Stomach (tissue), 9 donors: ENCODE measurements around the gene ADD1. TPM values are rescaled to one million over a fixed set of nuclear protein-coding genes. Genes with fewer than 3 reads are reported as not detected.

Experiments
- DNase-seq, 2 donors: peaks; one replicate each; pipeline versions ENCODE4 v3.0.0 to v3.0.0-alpha.2; 2013 to 2019
- H3K27ac ChIP-seq, 5 donors: fragments of 200-600 bp in 4 of 5; sonication (generic) in 4 of 5; one replicate each; pipeline ENCODE4 v1.5.1; 2013 to 2019; ENCODE audit warnings: mild to moderate bottlenecking in 1 of 5, moderate library complexity in 1 of 5
- H3K27me3 ChIP-seq, 3 donors: fragments of 200-600 bp; sonication (generic); one replicate each; pipeline ENCODE4 v1.5.1; 2017 to 2019; ENCODE audit warnings: mixed run types in 1 of 3
- H3K36me3 ChIP-seq, 4 donors: fragments of 200-600 bp; sonication (generic); 1 replicate in 3 of 4; 2 replicates in 1 of 4; pipeline ENCODE4 v1.5.1; 2016 to 2019
- H3K4me1 ChIP-seq, 4 donors: fragments of 200-600 bp; sonication (generic); one replicate each; pipeline ENCODE4 v1.5.1; 2016 to 2019
- H3K4me3 ChIP-seq, 4 donors: fragments of 200-600 bp; sonication (generic) in 3 of 4; one replicate each; pipeline ENCODE4 v1.5.1; 2016 to 2019; ENCODE audit warnings: mild to moderate bottlenecking in 1 of 4
- H3K9me3 ChIP-seq, 4 donors: fragments of 200-600 bp; sonication (generic); one replicate each; pipeline ENCODE4 v1.5.1; 2016 to 2019
- EP300 ChIP-seq: sonication (generic); formaldehyde crosslinking; IDR thresholded peaks from one replicate; pipeline ENCODE4 v1.6.1; 2017; ENCODE audit warnings: antibody characterized with exemption
- POLR2A ChIP-seq, 4 donors: fragments of 450-650 bp; IDR thresholded peaks; one replicate each; pipeline ENCODE4 v1.6.1; 2016; ENCODE audit warnings: antibody characterized with exemption in 4 of 4, control low read depth in 2 of 4, mild to moderate bottlenecking in 1 of 4, moderate library complexity in 1 of 4
- POLR2AphosphoS5 ChIP-seq, 3 donors: sonication (generic); formaldehyde crosslinking; IDR thresholded peaks; one replicate each; pipeline ENCODE4 v1.6.1; 2016; ENCODE audit warnings: antibody characterized with exemption in 3 of 3
- WGBS, 5 donors: extraction: QIAGEN DNeasy Blood & Tissue Kit in 3 of 5; methylation state at CpG; one replicate each; pipeline versions ENCODE4 v1.1.5 to v1.1.7; 2013 to 2018; 5-methylcytosine and 5-hydroxymethylcytosine counted together
- intact Hi-C: fragments of 100-400 bp; cut with DNase I; formaldehyde crosslinking; loops from one replicate; pipeline ENCODE4 v1.15.1; 2023; ENCODE audit warnings: low total_unique reads
- polyA plus RNA-seq, 3 donors: library from polyadenylated mRNA; stranded (reverse); fragments of 200-250 nt; gene quantifications; one replicate each; pipeline ENCODE4 v1.2.3, GENCODE V29; 2013
- total RNA-seq, 5 donors: library from RNA; depleted of rRNA; stranded (reverse); fragments of >200 nt; gene quantifications; one replicate each; pipeline versions ENCODE4 v1.1.0 to v1.2.3, GENCODE V29; 2014 to 2016
- TF ChIP-seq, protein P1 (sequence below), 7 experiments: fragments of 450-650 bp in 4 of 7; fragments of 200-600 bp in 3 of 7; sonication (generic) in 3 of 7; IDR thresholded peaks; one replicate each; pipeline ENCODE4 v1.5.1; 2016 to 2019; ENCODE audit warnings: antibody characterized with exemption in 7 of 7, control low read depth in 2 of 7, mild to moderate bottlenecking in 1 of 7
- donor health status: healthy with polysubstance abuse.
- donor health status: Bipolar disorder and iron deficiency.
- donor health status: healthy.

ADD1 gene
- total and polyA plus RNA-seq, 8 donors = 103 to 1,174 (median 207) TPM

DNA sequence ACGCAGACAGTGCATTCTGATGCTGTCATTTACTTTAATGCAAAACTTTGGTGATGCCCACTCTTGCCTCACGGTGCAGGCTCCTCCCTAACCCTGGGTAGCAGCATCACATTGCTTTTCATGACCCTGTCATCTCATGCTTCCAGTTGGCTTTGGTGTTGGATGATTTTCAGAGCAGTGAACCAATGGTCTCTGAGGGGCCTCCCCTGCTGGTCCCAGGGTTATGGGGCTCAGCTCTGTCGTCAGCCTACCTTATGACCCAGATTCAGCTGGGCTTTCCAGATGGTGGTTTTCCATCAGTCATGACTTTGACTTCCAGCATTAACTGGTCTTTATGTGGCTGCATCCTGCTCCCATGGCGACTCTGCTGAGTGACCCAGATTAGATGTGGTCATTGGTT, 63.6 kb downstream of the ADD1 start:
- H3K4me1 ChIP-seq = peaks cover 23 to 49% (median 39%) of the 10 kb centered on the region in 4 donors
- no peak for DNase-seq
- intact Hi-C loops = no loop called here
- TF ChIP-seq, protein P1, sequence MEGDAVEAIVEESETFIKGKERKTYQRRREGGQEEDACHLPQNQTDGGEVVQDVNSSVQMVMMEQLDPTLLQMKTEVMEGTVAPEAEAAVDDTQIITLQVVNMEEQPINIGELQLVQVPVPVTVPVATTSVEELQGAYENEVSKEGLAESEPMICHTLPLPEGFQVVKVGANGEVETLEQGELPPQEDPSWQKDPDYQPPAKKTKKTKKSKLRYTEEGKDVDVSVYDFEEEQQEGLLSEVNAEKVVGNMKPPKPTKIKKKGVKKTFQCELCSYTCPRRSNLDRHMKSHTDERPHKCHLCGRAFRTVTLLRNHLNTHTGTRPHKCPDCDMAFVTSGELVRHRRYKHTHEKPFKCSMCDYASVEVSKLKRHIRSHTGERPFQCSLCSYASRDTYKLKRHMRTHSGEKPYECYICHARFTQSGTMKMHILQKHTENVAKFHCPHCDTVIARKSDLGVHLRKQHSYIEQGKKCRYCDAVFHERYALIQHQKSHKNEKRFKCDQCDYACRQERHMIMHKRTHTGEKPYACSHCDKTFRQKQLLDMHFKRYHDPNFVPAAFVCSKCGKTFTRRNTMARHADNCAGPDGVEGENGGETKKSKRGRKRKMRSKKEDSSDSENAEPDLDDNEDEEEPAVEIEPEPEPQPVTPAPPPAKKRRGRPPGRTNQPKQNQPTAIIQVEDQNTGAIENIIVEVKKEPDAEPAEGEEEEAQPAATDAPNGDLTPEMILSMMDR (IDR thresholded peaks at IDR 0.05) = no peak
- TF ChIP-seq POLR2AphosphoS5 (IDR thresholded peaks at IDR 0.05) (no peak), EP300 (no peak), POLR2A (IDR thresholded peaks at IDR 0.05) (no peak)
- H3K27ac ChIP-seq = peak overlapping the region; percentile 13 to 48 (median 26)
- peaks cover 52 to 100% (median 99%) of the 10 kb centered on the region in 4 donors for H3K36me3 ChIP-seq
- no peaks in the 10 kb centered on the region for H3K27me3 ChIP-seq
- no peaks in the 10 kb centered on the region for H3K9me3 ChIP-seq
- WGBS, 5 donors = 67 to 79% (median 73%) methylated on average over 4 of the region's 4 CpGs
- no peak overlapping the region for H3K4me3 ChIP-seq

DNA sequence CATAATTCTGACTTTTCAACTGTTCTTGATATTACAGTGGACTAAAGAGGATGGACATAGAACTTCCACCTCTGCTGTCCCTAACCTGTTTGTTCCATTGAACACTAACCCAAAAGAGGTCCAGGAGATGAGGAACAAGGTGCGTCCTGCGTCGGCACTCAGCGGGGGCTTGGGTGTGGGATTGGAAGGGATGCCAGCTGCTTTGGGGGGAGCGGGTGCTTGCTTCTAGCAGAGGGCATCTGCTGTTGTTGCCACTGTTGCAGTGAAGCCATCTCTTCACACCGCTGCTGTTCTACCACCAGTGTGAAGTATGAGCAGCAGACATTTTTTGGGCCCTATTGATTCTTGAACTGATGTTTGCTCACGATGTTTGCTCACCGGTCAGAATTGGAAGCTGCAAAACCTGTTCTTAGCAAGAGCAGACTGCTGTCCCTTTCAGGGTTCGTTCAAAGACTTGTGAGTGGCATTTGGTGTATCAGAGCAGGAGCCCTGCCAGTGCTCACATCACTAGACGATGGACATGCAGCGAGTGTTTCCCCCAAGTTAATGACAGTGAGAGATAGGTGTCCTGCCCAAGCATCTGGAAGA, 64.2 kb downstream of the ADD1 start:
- TF ChIP-seq POLR2AphosphoS5 (IDR thresholded peaks at IDR 0.05) = peak in 1 of 3 donors; percentile 82
- TF ChIP-seq EP300 = no peak
- TF ChIP-seq, protein P1 (IDR thresholded peaks at IDR 0.05) = no peak
- TF ChIP-seq POLR2A (IDR thresholded peaks at IDR 0.05) = no peak
- WGBS, 5 donors = 35 to 55% (median 42%) methylated on average over 8 to 11 of the region's 11 CpGs
- peaks cover 56 to 100% (median 99%) of the 10 kb centered on the region in 4 donors for H3K36me3 ChIP-seq
- peak; percentile 67 to 90 for DNase-seq
- peak overlapping the region; percentile 21 to 48 (median 40) for H3K27ac ChIP-seq
- H3K9me3 ChIP-seq = no peaks in the 10 kb centered on the region
- intact Hi-C loops = no loop called here
- H3K4me1 ChIP-seq = peaks cover 23 to 44% (median 37%) of the 10 kb centered on the region in 4 donors
- no peak overlapping the region for H3K4me3 ChIP-seq
- no peaks in the 10 kb centered on the region for H3K27me3 ChIP-seq

DNA sequence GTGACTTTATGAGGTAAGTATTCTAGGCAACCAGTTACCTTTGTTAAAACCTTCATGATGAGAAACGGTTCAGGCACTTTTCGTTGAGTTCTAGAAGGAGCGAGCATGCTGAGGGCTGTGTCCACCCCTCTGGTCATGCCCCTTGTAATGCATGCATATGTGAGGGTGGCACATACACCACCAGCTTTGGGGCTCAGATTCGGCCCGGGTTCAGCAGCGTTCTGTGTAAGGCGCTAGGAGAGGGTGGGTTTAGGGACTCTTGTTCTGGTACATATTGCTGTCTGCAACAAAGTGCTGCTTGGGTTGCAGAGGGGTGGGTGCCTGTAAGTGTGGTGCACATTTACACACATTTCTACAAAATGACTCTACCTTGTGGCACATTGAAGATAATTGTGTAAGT, 65.0 kb downstream of the ADD1 start:
- no peaks in the 10 kb centered on the region for H3K27me3 ChIP-seq
- H3K9me3 ChIP-seq = no peaks in the 10 kb centered on the region
- H3K27ac ChIP-seq = peak overlapping the region in 1 of 5 donors; percentile 40
- 78 to 89% (median 83%) methylated on average over 7 of the region's 7 CpGs for WGBS, 5 donors
- DNase-seq = no peak
- no peak overlapping the region for H3K4me3 ChIP-seq
- TF ChIP-seq EP300 = no peak
- TF ChIP-seq, protein P1 (IDR thresholded peaks at IDR 0.05) = no peak
- no peak for TF ChIP-seq POLR2A (IDR thresholded peaks at IDR 0.05)
- TF ChIP-seq POLR2AphosphoS5 (IDR thresholded peaks at IDR 0.05) = no peak
- peaks cover 64 to 100% (median 99%) of the 10 kb centered on the region in 4 donors for H3K36me3 ChIP-seq
- H3K4me1 ChIP-seq = peaks cover 23 to 44% (median 37%) of the 10 kb centered on the region in 4 donors
- intact Hi-C loops = no loop called here

DNA sequence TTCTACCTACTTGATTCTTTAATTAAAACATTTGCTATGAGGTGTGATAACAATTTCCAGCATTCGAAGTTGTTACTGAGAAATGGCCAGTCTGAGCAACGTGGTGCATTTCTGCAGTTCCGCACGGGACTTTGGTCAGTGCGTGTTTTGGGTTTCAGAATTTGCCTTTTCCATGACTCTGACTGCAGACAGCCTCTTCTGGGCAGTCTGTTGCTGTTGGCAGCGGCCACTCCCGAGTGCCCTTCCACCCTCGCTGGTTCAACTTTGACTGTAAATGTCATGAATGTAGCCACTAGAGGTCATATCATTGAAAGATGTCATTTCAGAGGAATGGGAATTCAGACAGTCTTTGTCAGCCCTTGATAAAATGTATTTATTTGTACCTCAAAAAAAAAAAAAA, 65.9 kb downstream of the ADD1 start:
- no peak for DNase-seq
- Histone ChIP-seq H3K4me3 (no peak overlapping the region), H3K36me3 (peaks cover 70 to 100% (median 99%) of the 10 kb centered on the region in 4 donors), H3K4me1 (peaks cover 23 to 44% (median 37%) of the 10 kb centered on the region in 4 donors), H3K9me3 (no peaks in the 10 kb centered on the region), H3K27me3 (no peaks in the 10 kb centered on the region), H3K27ac (peak overlapping the region in 1 of 5 donors; percentile 31)
- no peak for TF ChIP-seq EP300
- 65 to 83% (median 76%) methylated on average over 8 of the region's 8 CpGs for WGBS, 5 donors
- intact Hi-C loops = no loop called here

DNA sequence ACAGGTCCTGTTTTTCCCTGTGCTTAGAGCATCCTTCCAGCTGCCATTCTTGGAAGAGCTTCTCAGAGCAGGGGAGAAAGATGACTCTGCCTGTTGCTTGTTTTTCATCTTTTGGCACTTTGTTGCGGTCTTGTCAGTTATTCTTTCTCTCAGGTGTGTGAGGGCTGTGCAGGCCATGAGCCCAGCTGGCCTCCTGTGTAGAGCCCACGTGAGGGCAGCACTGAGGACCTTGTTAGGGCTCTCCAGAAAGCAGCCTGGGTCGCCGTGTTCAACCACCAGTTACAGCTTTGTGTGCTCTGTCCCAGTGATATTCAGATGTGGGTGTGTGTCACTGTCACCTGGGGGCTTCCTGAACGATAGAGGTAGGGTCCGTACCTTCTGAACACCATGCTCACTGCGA, 66.8 kb downstream of the ADD1 start:
- DNase-seq = no peak
- intact Hi-C loops = no loop called here
- Histone ChIP-seq H3K27ac (no peak overlapping the region), H3K9me3 (no peaks in the 10 kb centered on the region), H3K4me3 (no peak overlapping the region), H3K27me3 (no peaks in the 10 kb centered on the region), H3K4me1 (peaks cover 23 to 44% (median 37%) of the 10 kb centered on the region in 4 donors), H3K36me3 (peaks cover 70 to 100% (median 99%) of the 10 kb centered on the region in 4 donors)
- WGBS, 5 donors = 84 to 90% (median 86%) methylated on average over 7 of the region's 7 CpGs
- no peak for TF ChIP-seq POLR2A (IDR thresholded peaks at IDR 0.05)
- no peak for TF ChIP-seq POLR2AphosphoS5 (IDR thresholded peaks at IDR 0.05)
- TF ChIP-seq, protein P1 (IDR thresholded peaks at IDR 0.05) = no peak
- no peak for TF ChIP-seq EP300
